Mesenteric fat pad (tissue), 1 donor: ENCODE data around the gene UPK3A. TPM values are rescaled to one million over a fixed set of nuclear protein-coding genes. Genes with fewer than 3 reads are reported as not detected.

Experiments
- total RNA-seq: library from RNA; stranded (reverse); fragmentation: NEBNext Ultra II Directional; extraction: Animal tissue kit (Norgen Biotek cat#: 25700); gene quantifications from one replicate; pipeline ENCODE4 v1.2.1, GENCODE V29; 2021
- donor health status: DM: yes; HTN: yes; CAD: no.

UPK3A gene
- total RNA-seq, 1 donor from 2014 or later, result not detected

Other genes with a start within 250 kb of the UPK3A start
- 58.0 TPM for gene NUP50, start 121.0 kb upstream of the UPK3A start, total RNA-seq
- gene KIAA0930, start 44.1 kb upstream of the UPK3A start, total RNA-seq, result 65.7 TPM
- gene FAM118A, start 25.0 kb downstream of the UPK3A start, total RNA-seq, result 22.2 TPM
- gene SMC1B, start 128.7 kb downstream of the UPK3A start, total RNA-seq, result not detected
- gene RIBC2, start 128.7 kb downstream of the UPK3A start, total RNA-seq, result not detected
- 224 TPM for gene FBLN1, start 217.9 kb downstream of the UPK3A start, total RNA-seq